Activated T-cell treated with anti-CD3 and anti-CD28 coated beads, Interleukin-2, amount 50 U/mL, for 1 hour (primary cell): ENCODE data around the gene ADM5.

Source experiments
- DNase-seq: peaks from one replicate; pipeline ENCODE4 v3.0.0-alpha.2; 2020

The ADM5 gene

DNA sequence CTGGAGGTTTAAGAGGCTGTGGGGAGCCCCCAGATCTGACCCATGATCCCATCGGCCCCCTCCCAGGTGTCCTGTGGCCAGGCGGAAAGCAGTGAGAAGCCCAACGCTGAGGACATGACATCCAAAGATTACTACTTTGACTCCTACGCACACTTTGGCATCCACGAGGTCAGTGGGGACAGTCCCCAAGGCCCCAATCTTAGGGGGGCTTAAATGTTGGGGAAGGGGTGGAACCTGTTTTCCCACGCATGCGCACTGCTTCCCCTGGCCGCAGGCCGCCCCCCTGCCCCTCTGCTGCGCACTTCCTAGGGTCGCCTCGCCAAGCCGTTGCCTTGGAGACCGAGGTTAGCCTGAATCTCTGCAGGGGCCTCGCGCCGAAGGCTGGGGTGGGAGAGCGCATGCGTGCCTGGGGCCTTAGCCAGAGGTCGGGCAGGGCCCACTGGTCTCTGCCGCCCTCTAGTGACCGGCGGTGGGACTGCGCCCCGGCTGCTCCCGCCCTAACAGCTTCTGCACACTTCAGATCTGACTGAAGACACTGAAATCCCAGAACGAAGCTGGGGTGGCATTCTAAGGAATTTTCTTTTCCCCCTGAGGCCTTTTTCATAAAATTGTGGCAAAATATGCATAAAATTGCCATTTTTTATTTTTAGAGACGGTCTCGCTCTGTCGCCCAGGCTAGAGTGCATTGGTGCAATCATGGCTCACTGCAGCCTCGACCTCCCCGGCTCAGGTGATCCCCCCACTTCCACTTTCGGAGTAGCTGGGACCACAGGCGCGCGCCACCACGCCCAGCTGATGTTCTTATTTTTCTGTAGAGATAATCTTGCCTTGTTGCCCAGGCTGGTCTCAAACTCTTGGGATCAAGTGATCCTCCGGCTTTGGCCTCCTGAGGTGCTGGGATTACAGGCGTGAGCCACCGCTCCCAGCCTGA lies 8.7 kb upstream of the ADM5 start:
- DNase-seq, result peak; percentile 97

DNA sequence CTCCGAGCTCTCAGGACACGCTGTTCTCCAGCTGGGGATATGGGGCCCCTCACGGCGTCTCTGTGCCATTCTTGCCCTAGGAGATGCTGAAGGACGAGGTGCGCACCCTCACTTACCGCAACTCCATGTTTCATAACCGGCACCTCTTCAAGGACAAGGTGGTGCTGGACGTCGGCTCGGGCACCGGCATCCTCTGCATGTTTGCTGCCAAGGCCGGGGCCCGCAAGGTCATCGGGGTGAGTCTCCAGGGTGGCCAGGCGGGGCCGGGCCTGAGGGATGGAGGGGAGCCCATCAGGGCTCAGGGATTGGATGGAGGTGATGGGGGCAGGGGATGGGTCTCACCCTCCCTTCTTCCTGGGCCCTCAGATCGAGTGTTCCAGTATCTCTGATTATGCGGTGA lies 7.6 kb upstream of the ADM5 start:
- no peak for DNase-seq

DNA sequence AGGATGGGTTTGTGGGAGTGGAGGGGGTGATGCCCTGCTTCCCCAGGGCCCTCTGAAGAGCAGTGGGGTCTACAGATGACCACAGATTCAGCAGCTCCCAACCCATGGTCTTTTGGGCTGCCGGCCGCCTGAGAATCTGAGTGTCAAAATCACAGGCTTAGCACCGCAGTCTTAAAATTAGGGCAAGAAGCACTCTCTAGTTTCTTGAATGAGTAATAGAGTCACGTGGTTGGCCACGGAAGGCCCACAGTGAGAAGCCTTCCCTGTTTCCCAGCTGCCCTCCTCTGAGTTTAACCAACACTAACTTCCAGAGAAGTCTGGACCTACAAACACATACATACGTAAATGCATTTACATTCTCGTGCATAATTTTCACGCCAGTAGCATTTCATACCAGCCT lies 7.1 kb upstream of the ADM5 start:
- no peak for DNase-seq

DNA sequence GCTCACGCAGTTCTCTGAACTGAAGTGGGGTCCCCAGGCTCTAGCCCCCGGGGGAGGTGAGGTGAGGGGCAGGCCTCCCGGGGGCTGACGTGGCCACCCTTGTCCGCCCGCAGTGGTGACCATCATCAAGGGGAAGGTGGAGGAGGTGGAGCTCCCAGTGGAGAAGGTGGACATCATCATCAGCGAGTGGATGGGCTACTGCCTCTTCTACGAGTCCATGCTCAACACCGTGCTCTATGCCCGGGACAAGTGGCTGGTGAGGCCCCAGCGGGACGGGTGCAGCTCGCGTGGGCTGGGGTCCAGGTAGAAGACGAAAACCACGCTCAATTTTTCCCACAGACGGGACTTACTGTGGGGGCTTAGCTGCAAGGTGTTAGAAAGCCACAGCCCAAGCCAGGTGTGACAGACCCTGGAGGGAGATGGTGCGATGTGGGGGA lies 5.6 kb upstream of the ADM5 start:
- no peak for DNase-seq

DNA sequence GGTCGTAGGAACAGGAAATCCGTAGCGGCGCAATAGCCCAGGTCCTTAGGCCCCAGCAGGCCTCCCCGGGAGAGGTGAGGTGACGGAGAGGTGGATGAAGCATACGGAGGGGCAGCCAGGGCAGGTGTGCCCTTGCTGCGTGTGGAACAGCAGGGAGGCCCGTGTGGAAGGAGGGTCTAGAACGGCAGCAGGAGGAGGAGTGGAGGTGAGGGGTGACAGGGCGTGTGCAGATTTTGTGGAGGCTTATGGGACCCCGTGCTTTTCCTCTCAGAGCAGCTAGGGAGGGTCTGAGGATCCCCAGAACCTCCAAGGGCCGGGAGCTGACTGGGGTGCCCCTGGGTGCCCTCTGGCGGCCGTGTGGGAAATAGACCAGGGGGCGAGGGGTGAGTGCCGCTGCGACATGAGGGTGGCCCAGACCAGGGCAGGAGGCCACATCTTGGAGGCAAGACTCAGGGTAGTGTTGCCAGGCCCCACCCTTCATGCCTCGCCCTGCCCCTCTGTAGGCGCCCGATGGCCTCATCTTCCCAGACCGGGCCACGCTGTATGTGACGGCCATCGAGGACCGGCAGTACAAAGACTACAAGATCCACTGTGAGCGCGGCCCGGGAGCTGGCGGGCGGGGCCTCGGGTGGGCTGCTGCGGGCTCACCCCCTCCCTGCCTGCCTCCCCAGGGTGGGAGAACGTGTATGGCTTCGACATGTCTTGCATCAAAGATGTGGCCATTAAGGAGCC lies 5.0 kb upstream of the ADM5 start:
- no peak for DNase-seq

DNA sequence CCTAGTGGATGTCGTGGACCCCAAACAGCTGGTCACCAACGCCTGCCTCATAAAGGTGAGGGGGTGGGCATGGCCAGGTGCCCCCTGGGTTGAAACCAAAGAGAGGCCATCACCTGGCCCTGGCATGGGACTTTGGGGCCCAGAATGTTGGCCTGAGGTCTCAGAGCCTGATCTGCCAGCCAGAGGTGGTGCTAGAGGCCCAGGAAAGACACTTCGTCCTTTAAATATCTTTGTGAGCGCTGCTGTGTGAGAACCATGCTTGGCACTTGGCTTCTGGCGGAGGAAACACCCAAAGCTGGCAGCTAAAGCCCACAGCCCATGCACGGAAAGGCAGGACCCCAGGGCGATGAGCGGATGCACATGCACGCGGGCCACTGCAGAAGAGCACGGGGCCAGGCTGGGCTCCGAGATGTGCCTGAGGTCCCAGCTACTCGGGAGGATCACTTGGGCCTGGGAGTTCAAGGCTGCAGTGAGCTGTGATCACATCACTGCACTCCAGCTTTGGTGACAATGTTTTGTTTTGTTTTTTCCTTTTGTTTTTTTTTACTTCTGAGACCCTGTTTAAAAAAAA lies 4.3 kb upstream of the ADM5 start:
- no peak for DNase-seq

DNA sequence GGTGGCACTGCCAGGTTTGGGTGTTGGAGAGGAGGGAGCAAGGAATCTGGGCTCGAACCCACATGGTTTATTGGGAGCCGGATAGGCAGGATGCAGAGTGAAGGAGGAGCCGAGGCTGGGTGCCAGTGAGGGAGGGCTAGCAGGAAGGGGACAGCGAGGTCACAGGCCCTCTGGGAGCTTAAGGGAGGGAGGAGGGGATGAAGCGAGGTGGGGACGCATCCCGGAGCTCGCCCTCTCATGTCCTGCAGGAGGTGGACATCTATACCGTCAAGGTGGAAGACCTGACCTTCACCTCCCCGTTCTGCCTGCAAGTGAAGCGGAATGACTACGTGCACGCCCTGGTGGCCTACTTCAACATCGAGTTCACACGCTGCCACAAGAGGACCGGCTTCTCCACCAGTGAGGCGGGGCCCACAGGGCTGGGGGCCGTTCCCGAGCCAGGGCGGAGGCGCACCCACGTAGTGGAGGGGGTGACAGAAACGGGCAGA lies 3.5 kb upstream of the ADM5 start:
- no peak for DNase-seq

DNA sequence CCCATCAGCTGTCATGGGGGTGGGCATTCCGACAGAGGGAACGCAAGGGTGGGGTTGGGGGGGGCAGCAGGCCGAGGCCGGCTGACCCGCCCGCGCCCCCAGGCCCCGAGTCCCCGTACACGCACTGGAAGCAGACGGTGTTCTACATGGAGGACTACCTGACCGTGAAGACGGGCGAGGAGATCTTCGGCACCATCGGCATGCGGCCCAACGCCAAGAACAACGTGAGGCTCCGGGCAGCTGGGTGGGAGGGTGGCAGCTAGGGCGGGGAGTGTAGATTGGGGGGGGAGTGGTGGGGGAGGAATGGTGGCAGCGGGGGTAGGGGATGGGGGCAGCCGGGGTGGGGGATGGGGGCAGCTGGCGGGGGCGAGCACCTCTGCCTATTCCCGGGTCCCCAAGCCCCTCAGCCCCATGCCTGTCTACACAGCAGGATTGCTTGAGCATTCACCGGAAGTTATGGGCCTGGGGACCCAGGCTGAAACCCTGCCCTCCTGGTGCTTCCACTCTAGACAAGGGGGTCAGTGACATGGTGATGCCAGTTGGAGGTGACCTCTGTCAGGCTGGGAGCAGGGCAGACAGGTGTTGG lies 2.8 kb upstream of the ADM5 start:
- no peak for DNase-seq

DNA sequence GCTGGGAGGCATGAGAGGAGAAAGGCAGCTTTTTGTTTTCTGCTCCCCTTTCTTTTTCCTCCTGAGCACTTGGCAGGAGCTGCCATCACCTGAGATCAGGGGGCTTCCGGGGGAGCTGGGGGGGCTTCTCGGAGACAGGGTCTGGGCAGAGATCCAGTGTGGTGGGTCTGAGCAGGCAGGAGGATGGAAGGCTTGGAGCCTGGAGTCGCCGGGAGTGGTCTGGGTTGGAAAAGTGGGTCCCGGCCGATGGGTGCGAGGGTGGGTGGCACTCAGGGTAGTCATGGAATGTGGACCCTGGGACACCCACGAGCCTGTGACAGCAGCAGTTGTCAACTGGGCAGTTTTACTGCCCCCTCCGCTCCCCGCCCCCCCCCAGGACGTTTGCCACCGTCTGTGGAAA lies 2.2 kb upstream of the ADM5 start:
- DNase-seq, result no peak

DNA sequence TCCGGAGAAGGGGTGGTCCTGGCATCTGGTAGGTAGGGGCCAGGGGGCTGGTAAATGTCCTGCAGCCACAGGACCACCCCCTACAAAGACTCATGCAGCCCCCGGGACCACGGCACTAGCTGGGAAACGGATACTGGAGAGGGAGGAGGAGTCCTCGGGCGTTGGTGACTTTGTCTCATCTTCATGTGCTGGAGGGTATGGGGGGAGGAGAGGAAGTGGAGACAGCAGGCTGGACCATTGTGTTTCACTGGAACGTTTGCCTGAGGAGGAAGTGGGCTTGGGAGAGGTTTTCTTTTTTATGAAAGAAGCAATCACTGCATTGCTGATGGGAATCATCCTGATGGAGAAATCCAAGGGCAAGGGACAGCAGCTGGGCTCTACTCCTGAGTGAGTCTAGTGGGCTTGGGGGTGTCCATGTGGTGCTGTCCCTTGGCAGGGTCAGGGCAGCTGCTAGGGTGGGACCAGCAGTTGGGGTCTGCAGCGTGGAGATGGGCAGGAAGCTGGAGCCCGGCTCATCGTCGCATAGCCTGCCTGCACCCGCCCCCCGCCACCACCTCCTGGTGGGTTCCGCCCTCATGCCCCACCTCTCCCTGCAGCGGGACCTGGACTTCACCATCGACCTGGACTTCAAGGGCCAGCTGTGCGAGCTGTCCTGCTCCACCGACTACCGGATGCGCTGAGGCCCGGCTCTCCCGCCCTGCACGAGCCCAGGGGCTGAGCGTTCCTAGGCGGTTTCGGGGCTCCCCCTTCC lies 1.7 kb upstream of the ADM5 start:
- DNase-seq, result no peak

DNA sequence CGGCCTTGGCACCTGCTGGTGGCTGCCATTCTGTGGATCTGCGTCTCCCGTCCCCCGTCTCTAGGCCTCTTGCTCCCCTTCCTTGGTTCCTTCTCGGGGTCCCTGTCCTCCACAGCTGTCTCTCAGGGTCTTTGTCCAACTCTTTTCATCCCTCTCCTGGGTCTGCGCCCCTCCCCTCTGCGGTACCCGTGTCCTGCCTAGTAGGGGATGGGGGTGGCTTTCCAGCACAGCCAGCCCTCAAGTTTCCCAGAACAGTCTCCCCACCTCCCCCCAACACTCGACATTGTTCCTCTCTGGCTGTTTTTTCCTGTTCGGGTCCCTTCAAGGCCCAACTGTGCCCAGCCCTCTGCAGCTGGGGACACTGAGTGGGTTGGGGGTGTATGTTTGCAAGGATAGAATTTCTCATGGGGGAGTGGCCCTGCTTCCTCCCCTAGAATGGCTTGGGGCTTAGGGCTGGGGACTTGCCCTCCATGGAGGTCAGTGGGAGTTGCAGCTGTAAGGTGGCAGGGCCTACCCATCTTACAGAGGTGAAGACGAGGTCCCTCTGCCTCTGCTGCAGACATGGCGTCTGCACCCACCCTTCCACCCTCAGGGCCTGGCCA lies 762 bp upstream of the ADM5 start:
- no peak for DNase-seq

DNA sequence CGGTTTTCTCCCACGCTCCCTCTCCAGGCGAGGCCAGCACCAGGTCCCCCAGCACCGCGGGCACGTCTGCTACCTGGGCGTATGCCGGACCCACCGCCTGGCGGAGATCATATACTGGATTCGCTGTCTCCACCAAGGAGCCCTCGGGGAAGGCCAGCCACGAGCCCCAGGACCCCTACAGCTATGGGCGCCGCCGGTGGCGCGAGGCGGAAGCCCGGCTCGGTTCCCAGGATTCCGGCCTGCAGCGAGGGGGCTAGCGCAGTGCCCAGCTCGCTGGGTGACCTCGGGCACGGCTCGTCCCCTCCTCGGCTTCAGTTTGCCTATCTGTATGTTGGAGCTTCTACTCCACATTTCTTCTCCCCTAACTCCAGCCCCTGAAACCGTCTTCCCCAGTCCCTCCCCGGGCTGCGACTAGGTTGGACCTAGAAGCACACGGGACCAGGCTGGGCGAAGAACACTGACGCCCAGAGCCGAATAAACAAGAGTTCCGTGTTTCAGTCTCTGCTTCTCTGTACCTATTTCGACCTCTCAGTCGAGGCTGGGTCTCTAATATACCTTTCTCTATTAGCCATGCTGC lies 773 bp downstream of the ADM5 start:
- no peak for DNase-seq

DNA sequence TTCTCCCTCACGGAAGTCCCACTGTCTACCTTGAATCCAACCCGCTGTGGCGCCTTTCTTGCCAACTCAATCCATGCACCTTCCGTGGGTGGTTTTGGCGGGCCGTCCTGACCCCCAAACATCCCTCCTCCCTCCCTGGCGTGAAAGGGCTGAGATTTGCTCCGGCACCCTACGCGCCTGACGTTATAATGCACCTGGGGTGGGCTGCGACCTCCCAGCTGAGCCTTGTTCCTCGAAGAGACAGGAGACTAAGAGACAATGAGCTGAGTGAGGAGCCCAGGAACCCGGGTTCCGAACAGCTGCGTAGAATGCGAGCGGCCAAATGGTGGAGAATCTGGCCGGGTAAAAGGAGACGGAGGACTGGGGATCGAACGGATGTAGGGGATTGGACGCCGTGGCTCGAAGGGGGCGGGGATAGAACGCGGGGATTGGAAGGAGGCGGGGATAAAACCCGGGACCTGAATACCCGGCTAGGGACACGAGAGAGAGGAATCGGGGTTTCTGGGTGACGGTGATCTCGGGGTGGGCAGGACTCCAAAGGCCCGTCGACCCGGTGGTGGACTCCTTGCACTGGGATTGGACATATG lies 1.4 kb downstream of the ADM5 start, which contains the start of gene CPT1C:
CPT1C (plus strand) TSS at position 461 of the 587 bp plus-strand sequence. CDS start 1,137 bp downstream, outside the sequence.
- DNase-seq, result peak; percentile 60

DNA sequence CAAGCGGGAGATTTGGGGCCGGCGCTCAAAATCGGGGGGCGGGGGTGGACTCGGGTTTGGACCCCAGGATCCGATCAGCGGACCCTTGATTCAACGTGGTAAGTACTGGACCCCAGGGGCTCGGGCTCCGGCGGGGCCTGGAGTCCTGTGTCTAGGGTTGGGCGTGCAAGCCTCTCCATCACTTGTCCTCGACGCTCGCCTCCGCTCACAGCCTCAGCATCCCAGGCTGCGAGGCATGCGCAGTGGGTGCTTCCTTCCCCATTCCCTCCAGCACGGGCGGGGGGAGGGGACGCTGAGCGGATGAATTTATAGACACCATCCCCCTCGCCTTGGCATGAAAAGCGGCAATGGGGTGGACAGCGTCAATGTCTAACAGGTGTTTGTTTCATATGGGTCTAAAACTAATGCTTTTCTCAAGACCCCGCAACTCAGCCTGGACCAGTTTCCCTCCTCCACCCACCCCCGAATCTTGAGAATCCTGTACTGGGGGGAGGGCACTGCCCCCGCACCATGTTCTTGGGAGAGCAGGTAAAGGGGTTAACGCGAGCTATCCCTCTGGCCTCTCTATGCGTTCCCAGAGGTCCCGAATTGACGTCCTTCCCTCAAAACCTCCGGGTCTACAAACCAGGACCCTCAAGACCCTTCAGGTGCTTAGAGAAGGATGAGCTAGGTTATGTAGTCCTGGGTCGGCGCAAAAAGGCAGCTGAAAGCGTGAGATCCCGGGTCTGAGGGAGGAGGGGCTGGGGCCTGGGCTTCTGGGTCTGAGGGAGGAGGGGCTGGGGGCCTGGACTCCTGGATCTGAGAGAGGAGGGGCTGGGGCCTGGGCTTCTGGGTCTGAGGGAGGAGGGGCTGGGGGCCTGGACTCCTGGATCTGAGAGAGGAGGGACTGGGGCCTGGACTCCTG lies 2.1 kb downstream of the ADM5 start:
- DNase-seq, result no peak

DNA sequence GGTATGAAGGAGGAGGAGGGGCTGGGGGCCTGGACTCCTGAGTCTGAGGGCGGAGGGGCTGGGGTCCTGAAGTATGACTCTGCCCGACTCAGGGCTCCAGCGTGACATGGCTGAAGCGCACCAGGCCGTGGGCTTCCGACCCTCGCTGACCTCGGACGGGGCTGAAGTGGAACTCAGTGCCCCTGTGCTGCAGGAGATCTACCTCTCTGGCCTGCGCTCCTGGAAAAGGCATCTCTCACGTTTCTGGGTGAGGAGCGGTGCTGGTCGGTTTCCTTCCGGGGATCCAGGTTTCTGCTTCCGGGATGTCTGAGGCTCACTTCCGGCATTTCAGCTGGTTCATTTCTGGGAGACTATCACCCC lies 2.7 kb downstream of the ADM5 start:
- no peak for DNase-seq

DNA sequence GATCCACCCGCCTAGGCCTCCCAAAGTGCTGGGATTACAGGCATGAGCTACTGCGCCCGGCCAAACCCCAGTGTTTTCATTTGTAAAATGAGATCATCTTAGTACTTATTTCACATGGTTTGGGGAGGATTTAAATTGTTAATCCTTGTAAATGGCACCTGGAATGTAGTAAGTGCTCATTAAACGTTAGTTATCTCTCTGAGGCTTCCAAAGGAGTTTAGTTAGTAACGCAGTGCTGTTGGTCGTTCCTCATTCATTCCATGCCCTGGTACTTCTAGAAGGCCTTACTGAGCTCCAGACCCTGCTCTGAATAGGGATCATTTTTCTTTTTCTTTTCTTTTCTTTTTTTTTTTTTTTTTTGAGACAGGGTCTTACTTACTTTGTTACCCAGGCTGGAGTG lies 6.7 kb downstream of the ADM5 start:
- DNase-seq, result no peak

DNA sequence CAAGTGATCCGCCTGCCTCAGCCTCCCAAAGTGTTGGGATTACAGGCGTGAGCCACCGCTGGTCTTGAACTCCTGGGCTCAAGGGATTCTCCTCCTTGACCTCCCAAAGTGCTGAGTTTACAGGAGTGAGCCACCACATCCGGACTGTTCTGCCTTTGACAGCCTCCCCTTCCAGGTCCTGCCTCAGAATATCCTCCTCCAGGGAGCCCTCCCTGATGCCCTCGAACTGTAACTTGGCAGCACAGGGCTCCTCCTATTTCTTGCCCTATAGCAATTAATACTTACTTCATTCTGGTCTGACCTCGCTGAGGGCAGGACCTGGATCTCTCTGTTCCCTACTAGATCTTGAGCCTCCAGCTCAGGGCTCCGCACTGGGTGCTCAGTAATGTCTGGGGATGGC lies 7.5 kb downstream of the ADM5 start:
- no peak for DNase-seq

DNA sequence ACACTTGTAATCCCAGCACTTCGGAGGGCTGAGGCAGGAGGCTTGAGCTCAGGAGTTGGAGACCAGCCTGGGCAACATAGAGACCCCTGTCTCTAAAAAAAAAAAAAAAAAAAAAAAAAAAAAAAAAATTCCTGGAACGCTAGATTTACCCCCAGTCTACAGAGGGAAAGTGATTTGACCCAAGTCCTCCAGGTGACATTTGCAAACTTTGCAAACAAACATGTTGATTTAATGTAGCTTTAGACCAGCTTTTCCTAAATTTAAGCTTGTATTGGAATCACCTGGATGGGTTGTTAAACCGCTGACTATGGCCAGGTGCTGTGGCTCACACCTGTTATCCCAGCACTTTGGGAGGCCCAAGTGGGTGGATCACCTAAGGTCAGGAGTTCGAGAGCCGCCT lies 10.0 kb downstream of the ADM5 start:
- no peak for DNase-seq

DNA sequence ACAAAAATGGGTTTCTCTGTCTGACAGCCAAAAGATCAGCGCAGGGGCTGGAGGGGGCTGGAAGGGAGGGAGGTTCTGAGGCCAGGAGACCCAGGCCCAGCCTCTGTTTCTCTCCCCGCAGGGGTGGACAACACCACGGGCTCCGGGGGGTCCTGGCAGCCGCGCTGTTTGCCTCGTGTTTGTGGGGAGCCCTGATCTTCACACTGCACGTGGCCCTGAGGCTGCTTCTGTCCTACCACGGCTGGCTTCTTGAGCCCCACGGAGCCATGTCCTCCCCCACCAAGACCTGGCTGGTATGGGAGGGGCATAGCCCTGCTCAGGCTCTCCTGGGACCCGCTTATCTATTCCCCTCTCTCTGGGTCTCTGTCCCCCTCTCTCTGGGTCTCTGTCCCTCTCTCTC lies 11.2 kb downstream of the ADM5 start:
- no peak for DNase-seq

DNA sequence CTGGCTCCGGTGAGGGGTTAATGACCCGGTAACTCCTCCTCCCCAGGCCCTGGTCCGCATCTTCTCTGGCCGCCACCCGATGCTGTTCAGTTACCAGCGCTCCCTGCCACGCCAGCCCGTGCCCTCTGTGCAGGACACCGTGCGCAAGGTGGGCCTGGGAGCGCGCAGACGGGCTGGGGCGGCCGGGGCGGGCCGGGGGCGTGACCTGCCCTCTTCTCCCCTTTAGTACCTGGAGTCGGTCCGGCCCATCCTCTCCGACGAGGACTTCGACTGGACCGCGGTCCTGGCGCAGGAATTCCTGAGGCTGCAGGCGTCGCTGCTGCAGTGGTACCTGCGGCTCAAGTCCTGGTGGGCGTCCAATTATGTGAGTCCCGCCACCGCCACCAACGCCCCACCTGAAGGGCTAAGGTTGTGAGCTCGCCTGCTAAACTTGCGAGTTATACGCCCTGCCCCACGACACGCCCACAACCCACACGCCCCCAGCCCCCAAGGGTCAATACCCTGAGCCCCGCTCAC lies 11.9 kb downstream of the ADM5 start:
- DNase-seq, result no peak
